Measurements from ENCODE around the gene MACROH2A1. TPM values are rescaled to one million over a fixed set of nuclear protein-coding genes. Genes with fewer than 3 reads are reported as not detected.

The MACROH2A1 gene
- total and polyA plus RNA-seq, 2 experiments from 2014 or later, result 64.9 to 81.6 TPM

GRCh38 chr5:135329066-135329912 lies 69.7 kb downstream of the MACROH2A1 start:
- ATAC-seq, result no peak
- no peaks in the 10 kb centered on the region for H3K4me1 ChIP-seq (ENCODE audit: insufficient read depth)
- no peaks in the 10 kb centered on the region for H3K79me2 ChIP-seq (replicated peaks; ENCODE audit: insufficient read depth)
- no peak for DNase-seq (ENCODE audit: low spot score)
- Mint-ChIP-seq H3K4me3 (no peak overlapping the region), H3K4me1 (no peaks in the 10 kb centered on the region), H3K27me3 (ENCODE audit: insufficient read depth, low read depth, poor library complexity) (no peaks in the 10 kb centered on the region), H3K9me3 (no peaks in the 10 kb centered on the region), H3K36me3 (ENCODE audit: low read depth) (no peaks in the 10 kb centered on the region; the same call in 2 of the 3 replicates), H3K27ac (no peak overlapping the region)
- H3K27me3 ChIP-seq (ENCODE audit: insufficient read depth), result no peaks in the 10 kb centered on the region
- H3F3A ChIP-seq (replicated peaks; ENCODE audit: low read depth), result no peaks in the 10 kb centered on the region
- H3K4me2 ChIP-seq, result no peak overlapping the region
- H4K20me1 ChIP-seq (replicated peaks; ENCODE audit: insufficient read depth), result 0 out of 2 replicates have a peak, but pooled peaks cover 5% of the 10 kb centered on the region
- no peaks in the 10 kb centered on the region for H3K36me3 ChIP-seq (ENCODE audit: insufficient read depth)
- TF ChIP-seq EZH2phosphoT487 (IDR thresholded peaks at IDR 0.05; ENCODE audit: unreplicated experiment) (no peak), CTCF (conservative IDR thresholded peaks at IDR 0.05; ENCODE audit: low read depth in 2 of 2) (no peak), REST (IDR thresholded peaks at IDR 0.05; ENCODE audit: unreplicated experiment) (no peak), CREB1 (CRISPR knock-in tag; IDR thresholded peaks at IDR 0.05; ENCODE audit: low read depth) (no peak), ETS1 (IDR thresholded peaks at IDR 0.05) (no peak), ZNF331 (CRISPR knock-in tag; IDR thresholded peaks at IDR 0.05; ENCODE audit: low read depth) (no peak), STAT1 (IDR thresholded peaks at IDR 0.05; ENCODE audit: unreplicated experiment) (no peak), JUNB (IDR thresholded peaks at IDR 0.05; ENCODE audit: unreplicated experiment) (no peak), ZNF114 (CRISPR knock-in tag; IDR thresholded peaks at IDR 0.05) (no peak), POLR2AphosphoS5 (IDR thresholded peaks at IDR 0.05; ENCODE audit: low read depth) (no peak), NANOG (IDR thresholded peaks at IDR 0.05; ENCODE audit: borderline replicate concordance) (no peak), ZNF462 (CRISPR knock-in tag; IDR thresholded peaks at IDR 0.05) (no peak), EZH2 (IDR thresholded peaks at IDR 0.05; ENCODE audit: low read depth, unreplicated experiment) (no peak)
- H3K9me2 ChIP-seq (ENCODE audit: insufficient read depth), result no peaks in the 10 kb centered on the region
- no peak overlapping the region for H3K27ac ChIP-seq (ENCODE audit: low read depth)
- no peak overlapping the region for H2AFZ ChIP-seq
- H3K4me3 ChIP-seq, result no peak overlapping the region

Measured in GM23338 (cell line).